BJ (cell line): ENCODE measurements around the gene TAF4B. TPM values are rescaled to one million over a fixed set of nuclear protein-coding genes. Genes with fewer than 3 reads are reported as not detected.
A peak's percentile ranks its signal among the peaks of the same experiment; 100 is the strongest.
"Not testable (repeated sequence)": the region's sequence is repeated elsewhere in the genome, so short reads cannot be mapped to it uniquely, and the experiment has no call there.

Experiments used
- CTCF ChIA-PET: fragments of 350-600 bp; formaldehyde crosslinking; extraction: SDS; loops from one replicate; lab custom pipeline; 2021; ENCODE audit warnings: antibody characterized with exemption, inconsistent platforms; lab: Yijun Ruan, JAX
- POLR2A ChIA-PET: fragments of 300-600 bp; sonication (Branson Sonifier 250); formaldehyde crosslinking; extraction: SDS; loops from one replicate; lab custom pipeline; 2021; ENCODE audit warnings: antibody characterized with exemption; lab: Charles Lee
- DNase-seq: peaks from one replicate; pipeline ENCODE4 v3.0.0-alpha.2; 2011; ENCODE audit warnings: low read depth
- H3K27me3 ChIP-seq: 2 replicates; pipeline ENCODE4 v1.6.0; 2011; ENCODE audit warnings: low read length; ENCODE audit not compliant: control insufficient read depth, insufficient read depth
- H3K36me3 ChIP-seq: 2 replicates; pipeline ENCODE4 v1.5.1; 2011; ENCODE audit warnings: low read length; ENCODE audit not compliant: control insufficient read depth, insufficient read depth
- H3K4me3 ChIP-seq: 2 replicates; pipeline ENCODE4 v1.5.1; 2011; ENCODE audit warnings: low read depth, mild to moderate bottlenecking, control low read depth, low read length
- CTCF ChIP-seq: IDR thresholded peaks from 2 replicates; pipeline ENCODE4 v1.5.1; 2011; ENCODE audit warnings: low read depth, mild to moderate bottlenecking, control low read depth, inconsistent platforms, low read length, moderate library complexity; ENCODE audit not compliant: insufficient read depth
- polyA plus RNA-seq: library from polyadenylated mRNA; depleted of rRNA; stranded (reverse); fragments of >200 nt; gene quantifications from 2 replicates; pipeline ENCODE4 v1.2.3, GENCODE V29; 2011

TAF4B gene
- polyA plus RNA-seq, 1 experiment, result 1.1 TPM

- POLR2A ChIA-PET, result no interaction called here
- CTCF ChIA-PET, result interaction anchor here (1.7 kb wide), 1 partner anchor 104 kb away, joined by 3 read pairs; no protein-coding TSS in a partner anchor
- no peak for DNase-seq
Measured at GRCh38 chr18:26301681-26302080, 75.4 kb downstream of the TAF4B start.

GRCh38 chr18:26303222-26303621 lies 77.0 kb downstream of the TAF4B start:
- H3K4me3 ChIP-seq, POLR2A ChIA-PET, H3K36me3 ChIP-seq, DNase-seq, H3K27me3 ChIP-seq: not testable (repeated sequence)
- CTCF ChIA-PET, result interaction anchor here (1.1 kb wide), 1 partner anchor 80 kb away, joined by 4 read pairs; no protein-coding TSS in a partner anchor

More at GRCh38 chr18:26301681-26302080, 75.4 kb downstream of the TAF4B start:
- H3K36me3 ChIP-seq, result no peaks in the 10 kb centered on the region
- no peak overlapping the region for H3K4me3 ChIP-seq
- TF ChIP-seq CTCF, result no peak
- H3K27me3 ChIP-seq, result no peaks in the 10 kb centered on the region

GRCh38 chr18:26304511-26304910 lies 78.3 kb downstream of the TAF4B start:
- POLR2A ChIA-PET, result no interaction called here
- CTCF ChIA-PET, result no interaction called here
- Histone ChIP-seq H3K4me3 (no peak overlapping the region), H3K27me3 (no peaks in the 10 kb centered on the region), H3K36me3 (no peaks in the 10 kb centered on the region)
- DNase-seq, result no peak
- no peak for TF ChIP-seq CTCF

DNA sequence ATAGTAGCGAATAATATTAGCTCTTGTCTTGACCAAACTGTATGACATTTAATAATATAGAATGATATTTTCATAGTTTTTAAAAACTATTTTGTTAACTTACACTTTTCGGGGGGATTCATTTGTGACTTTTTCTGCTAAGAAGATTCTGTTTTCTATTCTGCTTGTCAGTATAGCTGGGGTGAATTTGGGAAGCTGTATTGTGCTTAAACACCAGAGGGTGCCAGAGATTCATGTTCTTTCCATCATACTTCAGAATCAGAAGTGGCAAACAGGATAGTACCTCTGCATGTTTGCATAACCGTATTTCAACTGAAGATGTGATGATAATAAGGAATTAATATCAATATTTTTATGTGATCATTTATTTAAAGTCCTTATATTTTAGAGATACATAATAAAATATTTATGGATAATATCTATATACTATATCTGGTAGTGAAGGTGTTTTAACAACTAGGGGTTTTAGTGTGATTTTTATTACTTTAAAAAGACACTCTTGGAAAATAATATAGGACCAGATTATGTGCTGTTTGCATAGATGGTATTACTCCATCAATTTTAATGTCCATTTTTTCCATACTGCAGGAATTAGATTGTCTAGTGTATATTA lies 81.0 kb downstream of the TAF4B start:
- no peaks in the 10 kb centered on the region for H3K27me3 ChIP-seq
- ChIA-PET POLR2A (no interaction called here), CTCF (interaction anchor here (0.6 to 2.6 kb wide), 17 partner anchors 10 to 1293 kb away, joined by 3 to 13 read pairs (median 4); no protein-coding TSS in a partner anchor)
- no peak overlapping the region for H3K4me3 ChIP-seq
- no peak for DNase-seq
- peak; percentile 71 for TF ChIP-seq CTCF
- no peaks in the 10 kb centered on the region for H3K36me3 ChIP-seq

DNA sequence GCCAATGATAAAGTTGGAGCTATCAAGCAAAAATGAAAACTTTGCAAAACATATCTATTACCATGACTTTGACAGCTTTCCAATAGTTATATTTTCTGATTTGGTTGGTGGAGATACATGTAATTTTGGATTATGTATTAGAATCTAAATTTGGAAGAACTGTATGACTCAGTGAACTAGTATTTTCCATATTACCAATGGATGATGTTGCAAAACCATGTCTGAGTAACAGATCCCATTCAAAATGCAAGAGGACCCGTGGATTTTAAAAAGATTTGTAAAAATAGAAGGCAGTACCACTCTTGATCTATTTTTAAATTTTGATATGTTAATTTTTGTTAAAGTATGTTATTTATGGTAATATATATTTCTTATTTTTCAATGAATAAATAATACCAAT lies 83.0 kb downstream of the TAF4B start:
- no peaks in the 10 kb centered on the region for H3K36me3 ChIP-seq
- no peaks in the 10 kb centered on the region for H3K27me3 ChIP-seq
- POLR2A ChIA-PET, result no interaction called here
- CTCF ChIA-PET, result interaction anchor here (0.6 to 1.3 kb wide), 3 partner anchors 74 to 414 kb away, joined by 3 to 11 read pairs (median 4); no protein-coding TSS in a partner anchor
- H3K4me3 ChIP-seq, result no peak overlapping the region
- DNase-seq, result no peak
- no peak for TF ChIP-seq CTCF

- no peaks in the 10 kb centered on the region for H3K36me3 ChIP-seq
- ChIA-PET CTCF (interaction anchor here (1.7 kb wide), 1 partner anchor 71 kb away, joined by 5 read pairs; no protein-coding TSS in a partner anchor), POLR2A (no interaction called here)
- no peak overlapping the region for H3K4me3 ChIP-seq
- no peak for DNase-seq
- TF ChIP-seq CTCF, result no peak
- H3K27me3 ChIP-seq, result no peaks in the 10 kb centered on the region
Measured at GRCh38 chr18:26312199-26312598, 86.0 kb downstream of the TAF4B start.
